Type B pancreatic cell (in vitro differentiated cells): Measurements from ENCODE around the gene PLCD3. TPM values are rescaled to one million over a fixed set of nuclear protein-coding genes. Genes with fewer than 3 reads are reported as not detected.

Experiments
- DNase-seq: peaks from one replicate; pipeline ENCODE4 v3.0.0; 2021; ENCODE audit warnings: mixed read lengths; ENCODE audit not compliant: unreplicated experiment; ENCODE audit errors: extremely low spot score
- H3K27ac Mint-ChIP-seq: 2 replicates; pipeline ENCODE4 v1.8.0; 2021; ENCODE audit warnings: mild to moderate bottlenecking, mixed read lengths
- H3K27me3 Mint-ChIP-seq: 2 replicates; pipeline ENCODE4 v1.8.0; 2021; ENCODE audit warnings: mixed read lengths
- H3K36me3 Mint-ChIP-seq: 2 replicates; pipeline ENCODE4 v1.8.0; 2021; ENCODE audit warnings: mixed read lengths
- H3K4me1 Mint-ChIP-seq: one replicate; pipeline ENCODE4 v1.8.0; 2021; ENCODE audit warnings: mixed read lengths; ENCODE audit not compliant: unreplicated experiment
- H3K4me3 Mint-ChIP-seq: 2 replicates; pipeline ENCODE4 v1.8.0; 2021; ENCODE audit warnings: mild to moderate bottlenecking, mixed read lengths
- H3K9me3 Mint-ChIP-seq: 2 replicates; pipeline ENCODE4 v1.8.0; 2021; ENCODE audit warnings: mixed read lengths
- CTCF ChIP-seq: fragments of 200-600 bp; sonication (generic); conservative IDR thresholded peaks from 2 replicates; pipeline ENCODE4 v1.5.0; 2021; ENCODE audit warnings: antibody characterized with exemption, mild to moderate bottlenecking
- total RNA-seq: library from RNA; stranded (reverse); gene quantifications from 2 replicates; pipeline ENCODE4 v1.2.1, GENCODE V29; 2021; ENCODE audit warnings: low replicate concordance

PLCD3 gene
- total RNA-seq, 1 donor from 2014 or later, result 45.8 TPM

- no peak for TF ChIP-seq CTCF
- Mint-ChIP-seq H3K9me3 (no peaks in the 10 kb centered on the region), H3K4me1 (peaks cover 24% of the 10 kb centered on the region), H3K27me3 (peaks cover 10% of the 10 kb centered on the region), H3K27ac (no peak overlapping the region), H3K4me3 (peak overlapping the region; percentile 62), H3K36me3 (peaks cover 4% of the 10 kb centered on the region)
- no peak for DNase-seq
Observed at GRCh38 chr17:45145035-45145389, 12.7 kb upstream of the PLCD3 start.

- H3K4me1 Mint-ChIP-seq, result peaks cover 24% of the 10 kb centered on the region
- no peak for TF ChIP-seq CTCF
- peaks cover 4% of the 10 kb centered on the region for H3K36me3 Mint-ChIP-seq
- H3K27ac Mint-ChIP-seq, result peak overlapping the region; percentile 50
- H3K27me3 Mint-ChIP-seq, result peaks cover 10% of the 10 kb centered on the region
- H3K4me3 Mint-ChIP-seq, result peak overlapping the region; percentile 64
- DNase-seq, result no peak
- no peaks in the 10 kb centered on the region for H3K9me3 Mint-ChIP-seq
Observed at GRCh38 chr17:45144199-45145034, 12.1 kb upstream of the PLCD3 start.

GRCh38 chr17:45143767-45144198 lies 11.5 kb upstream of the PLCD3 start:
- Mint-ChIP-seq H3K36me3 (peaks cover 4% of the 10 kb centered on the region), H3K27ac (peak overlapping the region; percentile 50), H3K9me3 (no peaks in the 10 kb centered on the region), H3K4me3 (peak overlapping the region; percentile 64), H3K27me3 (peaks cover 10% of the 10 kb centered on the region), H3K4me1 (peaks cover 24% of the 10 kb centered on the region)
- no peak for TF ChIP-seq CTCF
- no peak for DNase-seq

- DNase-seq, result no peak
- H3K9me3 Mint-ChIP-seq, result no peaks in the 10 kb centered on the region
- H3K27ac Mint-ChIP-seq, result peak overlapping the region; percentile 50
- peaks cover 4% of the 10 kb centered on the region for H3K36me3 Mint-ChIP-seq
- no peak overlapping the region for H3K4me3 Mint-ChIP-seq
- peaks cover 24% of the 10 kb centered on the region for H3K4me1 Mint-ChIP-seq
- no peak for TF ChIP-seq CTCF
- H3K27me3 Mint-ChIP-seq, result peaks cover 7% of the 10 kb centered on the region
Observed at GRCh38 chr17:45143094-45143670, 10.9 kb upstream of the PLCD3 start.

- H3K9me3 Mint-ChIP-seq, result no peaks in the 10 kb centered on the region
- H3K36me3 Mint-ChIP-seq, result peaks cover 3% of the 10 kb centered on the region
- no peak overlapping the region for H3K4me3 Mint-ChIP-seq
- H3K27ac Mint-ChIP-seq, result no peak overlapping the region
- no peak for DNase-seq
- TF ChIP-seq CTCF, result no peak
- H3K27me3 Mint-ChIP-seq, result no peaks in the 10 kb centered on the region
- peaks cover 5% of the 10 kb centered on the region for H3K4me1 Mint-ChIP-seq
Observed at GRCh38 chr17:45139533-45139920, 7.2 kb upstream of the PLCD3 start.
